Measurements from ENCODE around the gene ILF2.

DNA sequence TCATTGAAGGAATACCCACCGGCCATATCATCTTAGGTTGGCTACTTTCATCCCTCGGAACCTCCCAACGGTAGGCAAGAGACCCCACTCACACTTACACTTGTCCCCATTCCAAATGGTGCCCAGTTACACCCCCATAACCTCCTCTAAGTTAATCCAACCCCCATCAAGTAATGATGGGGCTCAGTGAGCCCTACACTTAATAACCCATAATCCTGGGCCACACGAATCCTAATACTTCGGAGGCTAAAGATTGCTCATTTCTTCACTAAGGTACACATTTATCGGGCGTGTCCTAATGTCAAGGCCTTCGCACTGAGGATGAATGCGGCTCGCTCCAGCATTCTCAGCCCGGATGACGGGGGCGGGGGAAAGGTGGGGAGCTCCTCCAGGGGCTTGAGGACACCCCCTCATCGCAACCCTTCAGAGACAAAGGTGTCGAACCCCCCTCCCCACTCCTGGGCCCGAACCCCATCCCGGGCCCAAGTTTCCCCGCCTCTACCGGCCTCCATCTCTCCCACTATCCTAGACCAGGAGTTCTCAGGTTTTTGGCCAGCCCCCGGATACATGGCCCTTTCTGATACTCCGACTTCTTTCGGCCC, 435 bp downstream of the ILF2 start:
- no peak for TF ChIP-seq EZH2phosphoT487 (IDR thresholded peaks at IDR 0.05; ENCODE audit: low read depth, severe bottlenecking, unreplicated experiment)
- TF ChIP-seq, protein P1, sequence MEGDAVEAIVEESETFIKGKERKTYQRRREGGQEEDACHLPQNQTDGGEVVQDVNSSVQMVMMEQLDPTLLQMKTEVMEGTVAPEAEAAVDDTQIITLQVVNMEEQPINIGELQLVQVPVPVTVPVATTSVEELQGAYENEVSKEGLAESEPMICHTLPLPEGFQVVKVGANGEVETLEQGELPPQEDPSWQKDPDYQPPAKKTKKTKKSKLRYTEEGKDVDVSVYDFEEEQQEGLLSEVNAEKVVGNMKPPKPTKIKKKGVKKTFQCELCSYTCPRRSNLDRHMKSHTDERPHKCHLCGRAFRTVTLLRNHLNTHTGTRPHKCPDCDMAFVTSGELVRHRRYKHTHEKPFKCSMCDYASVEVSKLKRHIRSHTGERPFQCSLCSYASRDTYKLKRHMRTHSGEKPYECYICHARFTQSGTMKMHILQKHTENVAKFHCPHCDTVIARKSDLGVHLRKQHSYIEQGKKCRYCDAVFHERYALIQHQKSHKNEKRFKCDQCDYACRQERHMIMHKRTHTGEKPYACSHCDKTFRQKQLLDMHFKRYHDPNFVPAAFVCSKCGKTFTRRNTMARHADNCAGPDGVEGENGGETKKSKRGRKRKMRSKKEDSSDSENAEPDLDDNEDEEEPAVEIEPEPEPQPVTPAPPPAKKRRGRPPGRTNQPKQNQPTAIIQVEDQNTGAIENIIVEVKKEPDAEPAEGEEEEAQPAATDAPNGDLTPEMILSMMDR (IDR thresholded peaks at IDR 0.05; ENCODE audit: poor library complexity): no peak
- TF ChIP-seq EZH2 (IDR thresholded peaks at IDR 0.05; ENCODE audit: borderline replicate concordance): no peak

Data from hepatocyte (in vitro differentiated cells).